Testis (tissue), 3 donors: ENCODE results near the gene AGAP1. TPM values are rescaled to one million over a fixed set of nuclear protein-coding genes. Genes with fewer than 3 reads are reported as not detected.

ENCODE experiments used
- DNase-seq: peaks from one replicate; pipeline ENCODE4 v3.0.0-alpha.2; 2019
- H3K27ac ChIP-seq, 2 donors: fragments of 200-600 bp; sonication (generic); one replicate each; pipeline ENCODE4 v1.5.1; 2019
- H3K27me3 ChIP-seq: fragments of 200-600 bp; sonication (generic); one replicate; pipeline ENCODE4 v1.5.1; 2019
- H3K36me3 ChIP-seq: fragments of 200-600 bp; sonication (generic); one replicate; pipeline ENCODE4 v1.5.1; 2017; ENCODE audit warnings: low read depth; ENCODE audit errors: missing control alignments
- H3K4me1 ChIP-seq: fragments of 200-600 bp; sonication (generic); one replicate; pipeline ENCODE4 v1.5.1; 2019
- H3K4me3 ChIP-seq, 2 donors: fragments of 200-600 bp; sonication (generic); one replicate each; pipeline ENCODE4 v1.5.1; 2017 to 2019
- H3K9me3 ChIP-seq: fragments of 200-600 bp; sonication (generic); one replicate; pipeline ENCODE4 v1.5.1; 2017
- CTCF ChIP-seq, 3 experiments: fragments of 450-650 bp in 2 of 3; fragments of 200-600 bp in 1 of 3; sonication (generic) in 1 of 3; IDR thresholded peaks; one replicate each; pipeline ENCODE4 v1.5.1; 2016 to 2019; ENCODE audit warnings: antibody characterized with exemption in 3 of 3, mild to moderate bottlenecking in 2 of 3, moderate library complexity in 1 of 3
- POLR2A ChIP-seq: fragments of 450-650 bp; IDR thresholded peaks from one replicate; pipeline ENCODE4 v1.6.1; 2017; ENCODE audit warnings: antibody characterized with exemption, mild to moderate bottlenecking, moderate library complexity
- WGBS, 2 donors: methylation state at CpG; one replicate each; pipeline ENCODE4 v1.1.5; 2018; 5-methylcytosine and 5-hydroxymethylcytosine counted together
- intact Hi-C: fragments of 100-400 bp; cut with DNase I; formaldehyde crosslinking; loops from one replicate; pipeline ENCODE4 v1.15.1; 2023; ENCODE audit warnings: low total_unique reads
- polyA plus RNA-seq: library from polyadenylated mRNA; stranded (reverse); fragments of 350-450 nt; fragmentation: Illumina TruSeq; extraction: RNeasy Lipid Tissue Mini Kit (QIAGEN cat#74804); gene quantifications from one replicate; pipeline ENCODE4 v1.2.3, GENCODE V29; 2014; ENCODE audit warnings: low read depth, low replicate concordance; ENCODE audit not compliant: insufficient read depth
- total RNA-seq, 2 donors: library from RNA; depleted of rRNA; stranded (reverse); fragments of >200 nt; gene quantifications; one replicate each; pipeline ENCODE4 v1.2.3, GENCODE V29; 2016

The AGAP1 gene
- total and polyA plus RNA-seq, 3 donors from 2014 or later: 21.4 to 45.5 (median 40.7) TPM

- 67 to 78% methylated on average over 1 of the region's 1 CpG for WGBS, 2 donors
- no peaks in the 10 kb centered on the region for H3K9me3 ChIP-seq
- TF ChIP-seq POLR2A: no peak
- no peak for TF ChIP-seq CTCF (IDR thresholded peaks at IDR 0.05)
- no peaks in the 10 kb centered on the region for H3K27me3 ChIP-seq
- H3K36me3 ChIP-seq: no peaks in the 10 kb centered on the region
- DNase-seq: no peak
- intact Hi-C loops: no loop called here
- H3K27ac ChIP-seq: no peak overlapping the region
- H3K4me1 ChIP-seq: no peaks in the 10 kb centered on the region
- no peak overlapping the region for H3K4me3 ChIP-seq
Observed at GRCh38 chr2:235900631-235901030, 406.8 kb downstream of the AGAP1 start.

GRCh38 chr2:235901243-235901642, 407.4 kb downstream of the AGAP1 start:
- WGBS, 2 donors: 84 to 100% methylated on average over 1 of the region's 1 CpG
- TF ChIP-seq CTCF (IDR thresholded peaks at IDR 0.05) (no peak), POLR2A (no peak)
- Histone ChIP-seq H3K9me3 (no peaks in the 10 kb centered on the region), H3K4me3 (no peak overlapping the region), H3K36me3 (no peaks in the 10 kb centered on the region), H3K27ac (no peak overlapping the region), H3K27me3 (no peaks in the 10 kb centered on the region), H3K4me1 (no peaks in the 10 kb centered on the region)
- intact Hi-C loops: no loop called here
- DNase-seq: no peak

- intact Hi-C loops: no loop called here
- 83 to 84% methylated on average over 20 to 21 of the region's 21 CpGs for WGBS, 2 donors
Observed at GRCh38 chr2:235903782-235904584, 410.1 kb downstream of the AGAP1 start.

GRCh38 chr2:235904585-235904931, 410.7 kb downstream of the AGAP1 start:
- Histone ChIP-seq H3K4me3 (no peak overlapping the region), H3K27ac (no peak overlapping the region), H3K4me1 (no peaks in the 10 kb centered on the region), H3K9me3 (no peaks in the 10 kb centered on the region), H3K27me3 (no peaks in the 10 kb centered on the region), H3K36me3 (no peaks in the 10 kb centered on the region)
- intact Hi-C loops: no loop called here
- no peak for TF ChIP-seq POLR2A
- TF ChIP-seq CTCF (IDR thresholded peaks at IDR 0.05): no peak
- no peak for DNase-seq
- WGBS, 2 donors: 68 to 71% methylated on average over 6 of the region's 6 CpGs

More at GRCh38 chr2:235903782-235904584, 410.1 kb downstream of the AGAP1 start:
- Histone ChIP-seq H3K9me3 (no peaks in the 10 kb centered on the region), H3K27me3 (no peaks in the 10 kb centered on the region), H3K4me1 (no peaks in the 10 kb centered on the region), H3K27ac (no peak overlapping the region), H3K4me3 (no peak overlapping the region), H3K36me3 (no peaks in the 10 kb centered on the region)
- DNase-seq: no peak
- no peak for TF ChIP-seq POLR2A
- no peak for TF ChIP-seq CTCF (IDR thresholded peaks at IDR 0.05)

- H3K27ac ChIP-seq: no peak overlapping the region
- H3K36me3 ChIP-seq: no peaks in the 10 kb centered on the region
- H3K27me3 ChIP-seq: no peaks in the 10 kb centered on the region
- H3K9me3 ChIP-seq: no peaks in the 10 kb centered on the region
- intact Hi-C loops: no loop called here
- no peak for TF ChIP-seq POLR2A
- TF ChIP-seq CTCF (IDR thresholded peaks at IDR 0.05): no peak
- 87 to 88% methylated on average over 6 of the region's 6 CpGs for WGBS, 2 donors
- no peak overlapping the region for H3K4me3 ChIP-seq
- no peaks in the 10 kb centered on the region for H3K4me1 ChIP-seq
- no peak for DNase-seq
Observed at GRCh38 chr2:235908826-235909225, 415.0 kb downstream of the AGAP1 start.
